ENCODE measurements around the gene DDN. TPM values are rescaled to one million over a fixed set of nuclear protein-coding genes. Genes with fewer than 3 reads are reported as not detected.

Gene DDN
- total RNA-seq, 3 donors from 2014 or later: under 0.01 to 0.16 TPM; not detected in 1

- Histone ChIP-seq H3K27me3 (peaks cover 0 to 14% of the 10 kb centered on the region in 2 donors), H3K9me3 (no peaks in the 10 kb centered on the region), H3K36me3 (no peaks in the 10 kb centered on the region), H3K4me1 (peaks cover 3 to 12% of the 10 kb centered on the region in 2 donors), H3K27ac (no peak overlapping the region), H3K4me3 (peak overlapping the region; percentile 39 to 73 (median 57))
- no peak for TF ChIP-seq POLR2A (IDR thresholded peaks at IDR 0.05)
- TF ChIP-seq POLR2AphosphoS5 (IDR thresholded peaks at IDR 0.05): no peak
- TF ChIP-seq CTCF (IDR thresholded peaks at IDR 0.05): no peak
- no peak for DNase-seq (ENCODE audit: low spot score in 2 of 2)
- intact Hi-C loops (cut with DNase I; ENCODE audit: low total_unique reads): no loop called here
These were observed 1.3 kb downstream of the DDN start for GRCh38 chr12:48997719-48998496.

GRCh38 chr12:48996794-48997718, 2.1 kb downstream of the DDN start:
- peak in 1 of 2 donors; percentile 77 for DNase-seq (ENCODE audit: low spot score in 2 of 2)
- no peak overlapping the region for H3K27ac ChIP-seq
- peak overlapping the region; percentile 35 to 73 (median 39) for H3K4me3 ChIP-seq
- peaks cover 3 to 12% of the 10 kb centered on the region in 2 donors for H3K4me1 ChIP-seq
- peaks cover 0 to 14% of the 10 kb centered on the region in 2 donors for H3K27me3 ChIP-seq
- intact Hi-C loops (cut with DNase I; ENCODE audit: low total_unique reads): no loop called here
- H3K9me3 ChIP-seq: no peaks in the 10 kb centered on the region
- H3K36me3 ChIP-seq: no peaks in the 10 kb centered on the region
- no peak for TF ChIP-seq POLR2AphosphoS5 (IDR thresholded peaks at IDR 0.05)
- no peak for TF ChIP-seq POLR2A (IDR thresholded peaks at IDR 0.05)
- TF ChIP-seq CTCF (IDR thresholded peaks at IDR 0.05): peak in 1 of 3 donors; percentile 39

- peak overlapping the region in 2 of 3 donors; percentile 35 to 57 for H3K4me3 ChIP-seq
These were observed 3.9 kb downstream of the DDN start for GRCh38 chr12:48995086-48995879.

More at GRCh38 chr12:48995086-48995879, 3.9 kb downstream of the DDN start:
- intact Hi-C loops (cut with DNase I; ENCODE audit: low total_unique reads): no loop called here
- no peak overlapping the region for H3K27ac ChIP-seq
- H3K27me3 ChIP-seq: peaks cover 0 to 14% of the 10 kb centered on the region in 2 donors
- TF ChIP-seq POLR2AphosphoS5 (IDR thresholded peaks at IDR 0.05) (no peak), CTCF (IDR thresholded peaks at IDR 0.05) (peak; percentile 48 to 82 (median 81))
- H3K4me1 ChIP-seq: peaks cover 3 to 12% of the 10 kb centered on the region in 2 donors
- no peaks in the 10 kb centered on the region for H3K9me3 ChIP-seq
- no peaks in the 10 kb centered on the region for H3K36me3 ChIP-seq
- peak; percentile 72 to 81 for DNase-seq (ENCODE audit: low spot score in 2 of 2)
